ENCODE data around the gene UGCG. TPM values are rescaled to one million over a fixed set of nuclear protein-coding genes. Genes with fewer than 3 reads are reported as not detected.

UGCG gene
- polyA plus RNA-seq, 3 donors: 67.3 to 92.4 (median 70.6) TPM

GRCh38 chr9:111978616-111979015, 82.0 kb downstream of the UGCG start:
- no peak for DNase-seq (ENCODE audit: low read depth in 3 of 3, low spot score in 2 of 3)

- DNase-seq (ENCODE audit: low read depth in 3 of 3, low spot score in 2 of 3): no peak
Observed at GRCh38 chr9:111979561-111979960, 82.9 kb downstream of the UGCG start.

GRCh38 chr9:111980398-111980797, 83.8 kb downstream of the UGCG start:
- no peak for DNase-seq (ENCODE audit: low read depth in 3 of 3, low spot score in 2 of 3)

- no peak for DNase-seq (ENCODE audit: low read depth in 3 of 3, low spot score in 2 of 3)
Observed at GRCh38 chr9:111983484-111983908, 86.9 kb downstream of the UGCG start.

GRCh38 chr9:111984086-111984802, 87.6 kb downstream of the UGCG start:
- no peak for DNase-seq (ENCODE audit: low read depth in 3 of 3, low spot score in 2 of 3)

Other genes with a start within 250 kb of the UGCG start
- gene GNG10, start 235.2 kb upstream of the UGCG start, polyA plus RNA-seq (ENCODE audit: insufficient read length in 3 of 3): 10 to 100 TPM; 55.0 to 69.7 (median 61.0) TPM
- gene SHOC1, start 101.9 kb upstream of the UGCG start, polyA plus RNA-seq (ENCODE audit: insufficient read length in 3 of 3): under 1 TPM; 0.75 to 0.87 (median 0.85) TPM